PC-3 (cell line): ENCODE measurements around the gene HRG. TPM values are rescaled to one million over a fixed set of nuclear protein-coding genes. Genes with fewer than 3 reads are reported as not detected.
A peak's percentile ranks its signal among the peaks of the same experiment; 100 is the strongest.

ENCODE experiments used
- ATAC-seq: fragments of 200-7000 bp; cut with Tn5 transposase; 2 replicates; pipeline ENCODE4 v1.9.1; 2020; ENCODE audit warnings: mild to moderate bottlenecking, moderate library complexity
- BruUV-seq: library from RNA; stranded (reverse); fragments of 400-500 nt; replicated peaks from 2 replicates; lab custom pipeline; 2021; lab: Mats Ljungman, UMichigan
- CTCF ChIA-PET: fragments of 300-600 bp; sonication (Branson Sonifier 250); formaldehyde crosslinking; loops from one replicate; lab custom pipeline; 2022; ENCODE audit warnings: antibody characterized with exemption; lab: Charles Lee
- POLR2A ChIA-PET: fragments of 300-600 bp; sonication (Branson Sonifier 250); formaldehyde crosslinking; loops from one replicate; lab custom pipeline; 2022; ENCODE audit warnings: antibody characterized with exemption; ENCODE audit not compliant: unreplicated experiment; lab: Charles Lee
- DNase-seq: peaks from one replicate; pipeline ENCODE4 v3.0.0-alpha.2; 2015
- H2AFZ ChIP-seq: fragments of 300-600 bp; sonication (generic); 2 replicates; pipeline ENCODE4 v1.6.0; 2016; ENCODE audit warnings: antibody characterized with exemption, low read length
- H3F3A ChIP-seq: fragments of 300-600 bp; sonication (generic); one replicate; pipeline ENCODE4 v1.6.0; 2017; ENCODE audit warnings: antibody characterized with exemption, low read length, control low read depth, mild to moderate bottlenecking; ENCODE audit not compliant: unreplicated experiment
- H3K27ac ChIP-seq: fragments of 300-600 bp; sonication (generic); 2 replicates; pipeline ENCODE4 v1.5.1; 2016; ENCODE audit warnings: mild to moderate bottlenecking, low read length
- H3K27me3 ChIP-seq: fragments of 300-600 bp; sonication (generic); 2 replicates; pipeline ENCODE4 v1.6.1; 2016; ENCODE audit warnings: low read length, mixed read lengths
- H3K36me3 ChIP-seq: fragments of 300-600 bp; sonication (generic); 2 replicates; pipeline ENCODE4 v1.6.1; 2016; ENCODE audit warnings: low read depth, mixed run types, low read length, mixed read lengths
- H3K4me1 ChIP-seq: fragments of 300-600 bp; sonication (generic); 2 replicates; pipeline ENCODE4 v1.5.1; 2016; ENCODE audit warnings: low read length; ENCODE audit not compliant: insufficient read depth
- H3K4me2 ChIP-seq: fragments of 300-600 bp; sonication (generic); 2 replicates; pipeline ENCODE4 v1.6.0; 2016; ENCODE audit warnings: low read length
- H3K4me3 ChIP-seq: fragments of 300-600 bp; sonication (generic); 2 replicates; pipeline ENCODE4 v1.5.1; 2016; ENCODE audit warnings: mild to moderate bottlenecking, low read length, mixed read lengths
- H3K79me2 ChIP-seq: fragments of 300-600 bp; sonication (generic); 2 replicates; pipeline ENCODE4 v1.6.1; 2017; ENCODE audit warnings: low read length, mixed read lengths
- H3K9ac ChIP-seq: fragments of 300-600 bp; sonication (generic); 2 replicates; pipeline ENCODE4 v1.6.0; 2016; ENCODE audit warnings: mild to moderate bottlenecking, low read length
- H3K9me2 ChIP-seq: fragments of 300-600 bp; sonication (generic); replicated peaks from 2 replicates; pipeline ENCODE4 v1.6.1; 2016; ENCODE audit warnings: mixed run types, low read length, mixed read lengths
- H3K9me3 ChIP-seq: fragments of 300-600 bp; sonication (generic); 2 replicates; pipeline ENCODE4 v1.6.1; 2016; ENCODE audit warnings: low read length, mixed read lengths
- H4K20me1 ChIP-seq: fragments of 300-600 bp; sonication (generic); 2 replicates; pipeline ENCODE4 v1.6.1; 2016; ENCODE audit warnings: low read length, mixed read lengths
- CTCF ChIP-seq: fragments of 300-600 bp; sonication (generic); conservative IDR thresholded peaks from 2 replicates; pipeline ENCODE4 v1.5.1; 2017; ENCODE audit warnings: antibody characterized with exemption, low read depth, mild to moderate bottlenecking, low read length
- EZH2 ChIP-seq: fragments of 300-600 bp; sonication (generic); IDR thresholded peaks from one replicate; pipeline ENCODE4 v1.6.1; 2017; ENCODE audit warnings: antibody characterized with exemption, mild to moderate bottlenecking, low read length; ENCODE audit not compliant: unreplicated experiment
- EZH2phosphoT487 ChIP-seq: fragments of 300-600 bp; sonication (generic); IDR thresholded peaks from 2 replicates; pipeline ENCODE4 v1.6.1; 2018; ENCODE audit warnings: mild to moderate bottlenecking, antibody characterized with exemption, low read length, borderline replicate concordance
- intact Hi-C: fragments of 100-400 bp; cut with micrococcal nuclease; formaldehyde crosslinking; loops from 2 replicates; pipeline ENCODE4 v1.9.0; 2023
- total RNA-seq: library from RNA; depleted of rRNA; stranded (reverse); fragments of >200 nt; gene quantifications from 2 replicates; pipeline ENCODE4 v1.2.3, GENCODE V29; 2014

Gene HRG
- total RNA-seq, 1 experiment from 2014 or later, result not detected

- Histone ChIP-seq H2AFZ (no peak overlapping the region), H3K36me3 (no peaks in the 10 kb centered on the region), H3F3A (no peaks in the 10 kb centered on the region), H3K9me2 (no peaks in the 10 kb centered on the region), H3K4me2 (no peak overlapping the region), H3K4me3 (no peak overlapping the region), H3K4me1 (peaks cover 12% of the 10 kb centered on the region), H4K20me1 (no peaks in the 10 kb centered on the region), H3K27ac (0 out of 2 replicates have a peak overlapping the region, but pooled peaks have one; percentile 3), H3K27me3 (peaks cover 9% of the 10 kb centered on the region; the same call in 1 of the 2 replicates), H3K79me2 (no peaks in the 10 kb centered on the region), H3K9ac (no peak overlapping the region), H3K9me3 (no peaks in the 10 kb centered on the region)
- DNase-seq (peak; percentile 13), ATAC-seq (no peak)
- ChIA-PET CTCF (no interaction called here), POLR2A (no interaction called here)
- BruUV-seq, result no TSS peak
- intact Hi-C loops, result no loop called here
- TF ChIP-seq EZH2phosphoT487 (no peak), EZH2 (no peak), CTCF (no peak)
Measured at GRCh38 chr3:186670155-186670554, 4.3 kb downstream of the HRG start.

- POLR2A ChIA-PET, result no interaction called here
- H3K4me3 ChIP-seq, result no peak overlapping the region
- no peaks in the 10 kb centered on the region for H3K9me2 ChIP-seq
- H3K4me1 ChIP-seq, result peaks cover 12% of the 10 kb centered on the region
- H3K9ac ChIP-seq, result no peak overlapping the region
- H3K27ac ChIP-seq, result no peak overlapping the region
- BruUV-seq, result no TSS peak
- ATAC-seq (no peak), DNase-seq (no peak)
- H3K27me3 ChIP-seq, result peaks cover 9% of the 10 kb centered on the region; the same call in 1 of the 2 replicates
- CTCF ChIA-PET, result no interaction called here
- H4K20me1 ChIP-seq, result no peaks in the 10 kb centered on the region
- TF ChIP-seq CTCF, result no peak
- TF ChIP-seq EZH2phosphoT487, result no peak
- no peak for TF ChIP-seq EZH2
- intact Hi-C loops, result no loop called here
- H3F3A ChIP-seq, result no peaks in the 10 kb centered on the region
- H3K79me2 ChIP-seq, result no peaks in the 10 kb centered on the region
- H3K36me3 ChIP-seq, result no peaks in the 10 kb centered on the region
- H2AFZ ChIP-seq, result no peak overlapping the region
- no peak overlapping the region for H3K4me2 ChIP-seq
- H3K9me3 ChIP-seq, result no peaks in the 10 kb centered on the region
Measured at GRCh38 chr3:186671051-186671450, 5.2 kb downstream of the HRG start.

GRCh38 chr3:186678604-186679003 lies 12.8 kb downstream of the HRG start:
- no peaks in the 10 kb centered on the region for H4K20me1 ChIP-seq
- no peak for TF ChIP-seq EZH2
- no peak for TF ChIP-seq EZH2phosphoT487
- no peak for TF ChIP-seq CTCF
- intact Hi-C loops, result no loop called here
- H3K4me2 ChIP-seq, result no peak overlapping the region
- H3K27ac ChIP-seq, result no peak overlapping the region
- no peaks in the 10 kb centered on the region for H3F3A ChIP-seq
- peaks cover 8% of the 10 kb centered on the region; the same call in 1 of the 2 replicates for H3K27me3 ChIP-seq
- no peak overlapping the region for H3K9ac ChIP-seq
- no TSS peak for BruUV-seq
- DNase-seq, result no peak
- no peak overlapping the region for H3K4me3 ChIP-seq
- ATAC-seq, result no peak
- ChIA-PET POLR2A (no interaction called here), CTCF (no interaction called here)
- no peaks in the 10 kb centered on the region for H3K79me2 ChIP-seq
- no peak overlapping the region for H2AFZ ChIP-seq
- no peaks in the 10 kb centered on the region for H3K9me2 ChIP-seq
- H3K36me3 ChIP-seq, result no peaks in the 10 kb centered on the region
- no peaks in the 10 kb centered on the region for H3K9me3 ChIP-seq
- H3K4me1 ChIP-seq, result no peaks in the 10 kb centered on the region
